Skeletal muscle satellite cell (primary cell): ENCODE results near the gene SLC35F1. TPM values are rescaled to one million over a fixed set of nuclear protein-coding genes. Genes with fewer than 3 reads are reported as not detected.
A peak's percentile ranks its signal among the peaks of the same experiment; 100 is the strongest.
"Not testable (repeated sequence)": the region's sequence is repeated elsewhere in the genome, so short reads cannot be mapped to it uniquely, and the experiment has no call there.

Experiments
- H3K27me3 ChIP-seq: 2 replicates; pipeline ENCODE4 v1.7.0; 2013; ENCODE audit warnings: low read length; ENCODE audit not compliant: control insufficient read depth, insufficient read depth
- H3K36me3 ChIP-seq: 2 replicates; pipeline ENCODE4 v1.7.0; 2013; ENCODE audit warnings: mild to moderate bottlenecking, control low read depth, low read length; ENCODE audit not compliant: insufficient read depth
- H3K4me1 ChIP-seq: 2 replicates; pipeline ENCODE4 v1.7.0; 2013; ENCODE audit warnings: low read length; ENCODE audit not compliant: control insufficient read depth, insufficient read depth
- H3K4me2 ChIP-seq: 2 replicates; pipeline ENCODE4 v1.7.0; 2013; ENCODE audit warnings: mild to moderate bottlenecking, low read length
- H3K4me3 ChIP-seq: 2 replicates; pipeline ENCODE4 v1.7.0; 2013; ENCODE audit warnings: low read length
- H3K9ac ChIP-seq: 2 replicates; pipeline ENCODE4 v1.7.0; 2013; ENCODE audit warnings: mild to moderate bottlenecking, low read depth, low read length, moderate library complexity
- H3K9me3 ChIP-seq: replicated peaks from 2 replicates; pipeline ENCODE4 v1.7.0; 2013; ENCODE audit warnings: mild to moderate bottlenecking, control low read depth, low read length
- total RNA-seq: library from RNA; depleted of rRNA; stranded (reverse); fragments of >200 nt; gene quantifications from 2 replicates; pipeline ENCODE4 v1.2.3, GENCODE V29; 2012; rRNA removed

SLC35F1 gene
- 0.22 TPM in 1 of 2 replicates, not detected in the other for total RNA-seq

DNA sequence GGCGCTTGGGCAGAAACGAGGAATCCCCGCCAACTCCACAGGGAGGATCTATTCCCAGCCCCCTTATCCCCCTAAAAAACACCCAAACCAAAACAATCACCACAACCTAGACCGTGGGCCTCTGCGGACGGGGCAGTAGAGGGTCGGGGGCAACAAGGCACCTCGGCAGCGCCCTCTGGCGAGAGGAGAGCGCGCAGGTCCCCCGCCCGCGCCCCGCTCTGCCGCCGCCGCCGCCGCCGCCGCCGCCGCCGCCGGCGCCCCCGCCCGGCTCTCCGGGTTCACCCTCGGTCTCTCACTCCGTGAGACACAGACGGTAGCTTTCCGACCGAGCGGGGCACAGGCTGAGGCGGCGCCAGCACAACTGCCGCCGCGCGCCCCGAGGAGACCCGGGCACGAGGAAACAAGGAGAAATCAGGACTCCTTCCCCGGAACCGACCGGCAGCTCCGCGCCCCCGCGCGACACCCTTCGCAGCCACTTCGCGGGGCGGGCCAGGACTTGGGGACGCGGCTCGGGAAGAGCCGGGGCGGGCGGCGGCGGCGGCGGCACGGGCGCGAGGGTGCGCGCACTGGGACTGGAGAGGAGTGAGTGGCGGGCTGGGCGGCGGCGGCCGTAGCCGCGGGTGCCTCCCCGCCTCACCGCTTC, at the start of gene SLC35F1:
SLC35F1 (plus strand) TSS at position 307 of the 643 bp plus-strand sequence.
- Histone ChIP-seq H3K9me3 (no peaks in the 10 kb centered on the region), H3K4me1 (peaks cover 8% of the 10 kb centered on the region), H3K4me3 (peak within 1 kb of the TSS; percentile 66), H3K36me3 (no peaks in the 10 kb centered on the region), H3K27me3 (peaks cover 57% of the 10 kb centered on the region), H3K4me2 (peak within 1 kb of the TSS; percentile 93), H3K9ac (no peak within 1 kb of the TSS)

DNA sequence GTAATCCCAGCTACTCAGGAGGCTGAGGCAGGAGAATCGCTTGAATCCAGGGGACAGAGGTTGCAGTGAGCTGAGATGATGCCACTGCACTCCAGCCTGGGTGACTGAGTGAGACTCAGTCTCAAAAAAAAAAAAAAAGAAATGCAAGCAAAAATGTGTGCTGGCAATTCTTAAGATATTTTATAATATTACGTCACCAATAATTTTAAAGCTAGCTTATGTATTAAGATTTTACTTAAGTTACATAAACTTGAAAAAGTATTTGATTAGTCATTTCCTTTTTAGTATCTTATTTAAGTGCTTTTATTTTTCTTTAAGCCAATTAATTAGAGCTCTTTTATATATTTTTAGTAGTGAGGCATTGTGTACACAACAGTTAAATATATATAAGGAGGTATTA, 48.5 kb upstream of the SLC35F1 start:
- H3K27me3 ChIP-seq, H3K9ac ChIP-seq, H3K4me2 ChIP-seq, H3K4me1 ChIP-seq, H3K36me3 ChIP-seq, H3K4me3 ChIP-seq, H3K9me3 ChIP-seq: not testable (repeated sequence)

DNA sequence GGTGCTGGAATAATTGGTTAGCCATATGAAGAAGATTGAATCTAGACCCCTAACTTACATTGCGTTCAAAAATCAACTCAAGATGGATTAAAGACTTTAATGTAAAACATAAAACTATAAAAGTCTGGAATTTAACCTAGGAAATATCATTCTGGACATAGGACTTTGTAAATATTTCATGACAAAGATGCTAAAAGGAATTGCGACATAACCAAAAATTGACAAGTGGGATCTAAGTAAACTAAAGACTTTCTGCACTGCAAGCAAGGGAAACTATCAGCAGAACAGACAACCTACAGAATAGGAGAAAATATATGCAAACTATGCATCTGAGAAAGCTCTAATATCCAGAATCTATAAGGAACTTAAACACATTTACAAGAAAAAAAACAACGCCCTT, 45.5 kb upstream of the SLC35F1 start:
- Histone ChIP-seq H3K36me3 (no peaks in the 10 kb centered on the region), H3K9me3 (no peaks in the 10 kb centered on the region), H3K4me2 (no peak overlapping the region), H3K27me3 (no peaks in the 10 kb centered on the region), H3K9ac (no peak overlapping the region), H3K4me1 (no peaks in the 10 kb centered on the region), H3K4me3 (no peak overlapping the region)

DNA sequence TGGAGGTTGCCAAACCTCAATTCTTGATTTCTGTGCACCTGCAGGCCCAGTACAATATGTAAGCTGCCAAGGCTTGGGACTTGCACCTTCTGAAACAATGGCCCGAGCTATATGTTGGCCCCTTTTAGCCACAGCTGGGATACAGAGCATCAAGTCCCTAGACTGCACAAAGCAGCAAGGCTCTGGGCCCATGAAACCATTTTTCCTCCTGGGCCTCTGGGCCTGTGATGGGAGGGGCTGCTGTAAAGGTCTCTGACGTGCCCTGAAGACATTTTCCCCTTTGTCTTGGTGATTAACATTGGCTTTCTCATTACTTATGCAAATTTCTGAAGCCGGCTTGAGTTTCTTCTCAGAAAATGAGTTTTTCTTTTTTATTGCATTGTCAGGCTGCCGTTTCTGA, 40.5 kb upstream of the SLC35F1 start:
- Histone ChIP-seq H3K4me1 (no peaks in the 10 kb centered on the region), H3K4me3 (no peak overlapping the region), H3K9ac (no peak overlapping the region), H3K36me3 (no peaks in the 10 kb centered on the region), H3K4me2 (no peak overlapping the region), H3K27me3 (no peaks in the 10 kb centered on the region), H3K9me3 (no peaks in the 10 kb centered on the region)

DNA sequence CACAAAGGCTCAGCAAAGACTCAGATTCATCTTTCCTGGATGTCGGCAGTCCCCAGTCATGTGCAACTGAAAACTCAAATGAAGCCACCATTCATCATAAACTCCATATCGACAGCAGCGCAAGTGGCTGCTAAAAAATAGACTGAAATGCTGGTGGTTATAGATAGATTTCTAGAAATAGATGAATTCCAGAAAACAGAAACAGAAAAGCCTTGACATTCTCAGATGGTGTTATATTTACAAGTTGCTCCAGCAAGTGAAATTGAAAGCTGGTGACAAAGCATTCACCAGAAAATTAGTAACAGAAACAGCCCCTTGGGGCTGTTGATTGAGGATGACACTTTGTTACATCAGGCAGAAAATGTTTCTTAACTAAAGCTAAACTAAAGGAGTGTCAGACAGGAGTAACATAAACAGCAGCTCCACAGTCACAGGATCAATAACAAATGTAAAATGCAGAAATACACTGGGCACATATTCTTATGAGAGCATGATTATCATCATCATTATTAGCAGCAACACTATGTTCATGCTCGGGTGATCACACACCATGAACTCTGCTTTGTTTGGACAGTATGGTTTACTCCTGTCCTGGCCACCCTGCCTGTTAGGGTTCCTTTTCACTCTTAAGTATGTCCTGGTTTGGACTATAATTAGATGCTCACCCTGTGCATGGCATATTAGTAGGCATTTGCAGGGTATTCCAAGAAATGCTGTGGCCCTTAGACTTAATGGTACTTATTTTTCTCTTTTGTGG, 36.4 kb upstream of the SLC35F1 start:
- Histone ChIP-seq H3K9me3 (no peaks in the 10 kb centered on the region), H3K9ac (no peak overlapping the region), H3K4me1 (no peaks in the 10 kb centered on the region), H3K4me3 (no peak overlapping the region), H3K4me2 (no peak overlapping the region), H3K36me3 (no peaks in the 10 kb centered on the region), H3K27me3 (no peaks in the 10 kb centered on the region)

DNA sequence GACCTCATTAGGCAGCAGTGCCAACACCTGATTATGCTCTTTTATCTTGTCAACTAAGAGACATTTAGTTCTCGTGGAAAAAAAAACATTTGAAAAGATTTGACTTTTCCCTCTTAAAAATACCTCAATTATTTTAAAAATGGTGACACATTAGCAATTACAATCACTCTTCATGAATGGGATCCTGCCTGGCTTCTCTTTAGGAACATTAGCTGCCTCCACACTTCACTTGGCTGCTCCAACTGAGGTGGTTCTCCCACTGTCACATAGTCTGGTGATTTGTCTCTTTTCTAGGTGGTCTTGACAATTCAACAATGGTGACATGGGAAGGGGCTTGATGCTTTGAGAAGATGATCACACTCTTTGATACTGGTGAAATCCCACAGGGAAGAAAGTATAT, 26.2 kb upstream of the SLC35F1 start:
- Histone ChIP-seq H3K36me3 (no peaks in the 10 kb centered on the region), H3K4me3 (no peak overlapping the region), H3K9me3 (no peaks in the 10 kb centered on the region), H3K27me3 (no peaks in the 10 kb centered on the region), H3K4me1 (no peaks in the 10 kb centered on the region), H3K4me2 (no peak overlapping the region), H3K9ac (no peak overlapping the region)

DNA sequence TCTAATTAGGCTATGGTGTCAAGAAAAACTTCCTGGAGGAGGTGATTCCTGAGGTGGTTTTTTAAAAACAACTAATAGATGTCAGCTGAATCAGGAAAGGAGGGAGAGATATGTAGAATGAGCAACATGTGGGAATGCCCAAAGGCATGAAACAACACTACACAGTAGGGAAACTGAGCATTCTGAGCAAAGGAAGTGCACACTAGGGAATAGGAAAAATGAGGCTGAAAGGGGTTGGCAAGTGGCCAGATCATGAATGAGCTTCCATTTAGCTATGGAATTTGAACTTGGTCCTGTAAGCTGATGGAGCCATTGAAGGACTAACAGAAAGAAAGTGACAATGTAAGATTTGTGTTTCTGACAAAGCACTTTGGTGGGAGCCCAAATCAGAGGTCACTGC, 16.9 kb upstream of the SLC35F1 start:
- H3K36me3 ChIP-seq = no peaks in the 10 kb centered on the region
- H3K9me3 ChIP-seq = no peaks in the 10 kb centered on the region
- no peak overlapping the region for H3K4me2 ChIP-seq
- no peaks in the 10 kb centered on the region for H3K4me1 ChIP-seq
- no peaks in the 10 kb centered on the region for H3K27me3 ChIP-seq
- H3K9ac ChIP-seq = no peak overlapping the region
- H3K4me3 ChIP-seq = no peak overlapping the region

DNA sequence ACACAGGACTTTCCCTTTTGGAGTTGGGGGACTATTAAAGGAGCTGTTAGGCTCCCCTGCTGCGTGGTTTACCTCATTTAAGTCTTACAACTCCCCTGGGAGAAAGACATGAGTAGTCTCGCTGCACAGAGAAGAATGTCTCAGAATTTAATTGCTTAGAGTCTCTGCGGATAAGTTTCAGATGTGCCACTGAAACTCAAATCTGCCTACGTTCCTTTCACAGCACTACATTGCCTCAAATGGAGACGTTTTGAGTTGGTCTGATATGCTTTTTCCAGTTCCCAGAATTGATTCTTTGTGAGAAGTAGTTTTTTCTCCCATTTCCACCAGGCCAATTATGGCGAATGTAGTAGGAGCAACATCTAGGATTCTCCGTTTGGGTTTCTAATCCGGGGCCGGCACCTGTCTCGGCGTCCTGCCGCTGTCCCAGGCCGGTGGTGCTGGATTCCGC, 532 bp upstream of the SLC35F1 start:
- Histone ChIP-seq H3K4me2 (peak overlapping the region; percentile 93), H3K4me1 (peaks cover 8% of the 10 kb centered on the region), H3K27me3 (peaks cover 57% of the 10 kb centered on the region), H3K9me3 (no peaks in the 10 kb centered on the region), H3K4me3 (peak overlapping the region; percentile 66), H3K36me3 (no peaks in the 10 kb centered on the region), H3K9ac (no peak overlapping the region)

DNA sequence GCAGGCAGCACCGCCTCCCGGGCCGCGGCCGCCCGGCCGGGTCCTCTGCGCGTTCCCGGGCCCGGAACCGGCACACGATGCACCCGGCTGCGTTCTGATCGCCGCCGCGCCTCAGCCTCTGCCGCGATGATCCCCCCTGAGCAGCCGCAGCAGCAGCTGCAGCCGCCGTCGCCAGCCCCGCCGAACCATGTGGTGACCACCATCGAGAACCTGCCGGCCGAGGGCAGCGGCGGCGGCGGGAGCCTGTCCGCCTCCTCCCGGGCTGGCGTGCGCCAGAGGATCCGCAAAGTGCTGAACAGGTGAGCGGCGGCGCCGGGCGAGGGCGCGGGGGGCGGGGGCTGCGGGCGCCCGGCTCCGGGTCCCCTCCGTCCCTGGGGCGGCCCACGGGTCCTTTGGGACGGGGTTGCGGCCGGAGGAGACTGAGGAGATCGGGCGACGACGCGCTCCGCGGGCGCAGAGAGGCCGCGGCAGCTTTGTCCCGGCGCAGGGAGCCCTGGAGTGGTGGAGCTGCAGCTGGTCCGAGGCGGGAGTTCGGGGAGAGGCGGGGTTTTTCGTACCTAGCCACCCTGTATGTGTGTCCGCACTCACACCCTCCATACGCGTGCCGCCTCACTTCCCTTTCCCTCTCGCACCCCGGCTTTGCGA, 659 bp downstream of the SLC35F1 start:
- Histone ChIP-seq H3K27me3 (peaks cover 57% of the 10 kb centered on the region), H3K9ac (no peak overlapping the region), H3K4me1 (peaks cover 8% of the 10 kb centered on the region), H3K9me3 (no peaks in the 10 kb centered on the region), H3K4me2 (peak overlapping the region; percentile 93), H3K4me3 (peak overlapping the region; percentile 66), H3K36me3 (no peaks in the 10 kb centered on the region)

DNA sequence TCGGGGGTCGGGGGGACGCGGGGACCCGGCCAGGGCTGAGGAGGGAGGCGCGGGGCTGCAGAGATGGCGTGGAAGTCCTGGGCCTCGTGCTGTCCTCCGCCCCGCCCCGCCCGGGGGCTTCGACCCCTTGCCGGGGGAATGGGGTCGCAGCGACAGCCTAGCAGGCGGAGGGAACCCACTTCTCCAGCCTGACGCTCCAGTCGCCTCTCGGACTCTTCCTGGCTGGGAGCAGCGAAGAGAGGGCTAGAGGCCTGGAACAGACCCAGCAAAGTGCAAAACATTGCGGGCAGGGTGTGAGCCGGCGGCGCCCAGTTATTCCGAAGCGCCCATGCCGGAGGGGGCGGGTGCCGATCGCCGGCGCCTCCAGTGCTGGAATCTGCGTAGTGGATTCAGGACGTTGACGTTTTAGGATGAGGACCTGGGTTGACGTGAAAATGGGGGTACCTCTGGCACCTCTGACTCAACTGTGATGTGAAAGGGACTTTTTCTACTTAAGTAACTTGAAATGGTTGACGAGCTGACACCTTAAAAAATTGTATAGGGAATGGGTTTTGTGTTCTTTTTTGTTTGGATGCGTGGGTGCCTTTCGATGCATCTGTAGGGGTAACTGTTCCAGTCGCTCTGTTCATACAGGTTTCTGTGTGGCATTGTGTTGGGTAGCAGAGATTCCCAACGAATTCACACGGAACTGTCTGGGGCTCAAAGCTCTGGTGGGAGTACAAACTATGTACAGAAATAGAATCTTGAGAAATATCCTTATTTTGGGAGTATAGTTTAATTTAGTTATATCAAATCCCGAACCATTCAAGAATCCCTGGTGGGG, 1.4 kb downstream of the SLC35F1 start:
- Histone ChIP-seq H3K9ac (no peak overlapping the region), H3K4me1 (peaks cover 8% of the 10 kb centered on the region), H3K27me3 (peaks cover 57% of the 10 kb centered on the region), H3K9me3 (no peaks in the 10 kb centered on the region), H3K4me2 (peak overlapping the region; percentile 93), H3K36me3 (no peaks in the 10 kb centered on the region), H3K4me3 (peak overlapping the region; percentile 66)

DNA sequence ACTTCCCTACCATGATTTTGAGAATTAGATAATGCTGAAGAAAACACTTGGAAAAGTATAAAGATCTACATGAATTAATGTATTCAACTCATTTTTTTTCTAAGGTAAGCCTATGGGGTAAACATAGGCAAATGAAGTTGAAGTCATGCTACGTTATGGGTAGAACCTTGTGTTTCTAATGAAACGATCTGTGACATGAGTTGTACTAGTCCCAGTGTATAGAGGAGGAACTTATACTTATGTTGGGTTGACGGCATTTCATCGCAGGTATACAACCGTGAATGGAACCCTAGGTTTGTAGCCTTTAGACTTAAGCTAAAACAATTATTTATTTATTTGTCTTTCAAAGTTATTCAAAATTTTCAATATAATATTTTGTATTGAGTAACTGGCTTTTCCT, 2.6 kb downstream of the SLC35F1 start:
- no peak overlapping the region for H3K4me3 ChIP-seq
- H3K4me2 ChIP-seq = no peak overlapping the region
- peaks cover 48% of the 10 kb centered on the region for H3K27me3 ChIP-seq
- peaks cover 8% of the 10 kb centered on the region for H3K4me1 ChIP-seq
- no peak overlapping the region for H3K9ac ChIP-seq
- H3K9me3 ChIP-seq = no peaks in the 10 kb centered on the region
- H3K36me3 ChIP-seq = no peaks in the 10 kb centered on the region
